OCI-LY1 (cell line): ENCODE data around the gene UBE2R2.

Experiments
- CTCF ChIP-seq: fragments of 200-600 bp; sonication (generic), shearing (Covaris generic); IDR thresholded peaks from 2 replicates; pipeline ENCODE4 v1.5.1; 2017; ENCODE audit warnings: mild to moderate bottlenecking, antibody characterized with exemption, low read length, moderate library complexity, mixed read lengths
- EZH2 ChIP-seq: fragments of 200-600 bp; sonication (generic), shearing (Covaris generic); IDR thresholded peaks from 2 replicates; pipeline ENCODE4 v1.8.0; 2017; ENCODE audit warnings: borderline replicate concordance, mixed run types, mild to moderate bottlenecking, antibody characterized with exemption, low read length, moderate library complexity, mixed read lengths

- TF ChIP-seq EZH2 (no peak), CTCF (no peak)
Measured at GRCh38 chr9:33908749-33909148, 91.8 kb downstream of the UBE2R2 start.
